ENCODE measurements around the gene GIPC3.

- no peak for TF ChIP-seq POLR2A (IDR thresholded peaks at IDR 0.05)
- no peak for TF ChIP-seq CTCF (IDR thresholded peaks at IDR 0.05)
Measured at GRCh38 chr19:3545669-3546034, 39.6 kb upstream of the GIPC3 start.

All from right lobe of liver (tissue), 4 donors.